ENCODE measurements around the gene PGLYRP4.
A peak's percentile ranks its signal among the peaks of the same experiment; 100 is the strongest.

Gene PGLYRP4

GRCh38 chr1:153313288-153313687, 35.4 kb downstream of the PGLYRP4 start:
- Mint-ChIP-seq H3K36me3 (no peaks in the 10 kb centered on the region), H3K27me3 (peaks cover 12% of the 10 kb centered on the region), H3K4me1 (no peaks in the 10 kb centered on the region), H3K9me3 (peaks cover 2% of the 10 kb centered on the region), H3K27ac (no peak overlapping the region), H3K4me3 (no peak overlapping the region)
- ATAC-seq (ENCODE audit: low read depth) (no peak), DNase-seq (ENCODE audit: low spot score in 2 of 2) (no peak)

- H3K36me3 Mint-ChIP-seq: no peaks in the 10 kb centered on the region
- H3K27me3 Mint-ChIP-seq: peaks cover 14% of the 10 kb centered on the region
- H3K9me3 Mint-ChIP-seq: no peaks in the 10 kb centered on the region
- no peaks in the 10 kb centered on the region for H3K4me1 Mint-ChIP-seq
- H3K4me3 Mint-ChIP-seq: no peak within 1 kb of the TSS
- H3K27ac Mint-ChIP-seq: no peak within 1 kb of the TSS
- no peak for DNase-seq (ENCODE audit: low spot score in 2 of 2)
- ATAC-seq (ENCODE audit: low read depth): no peak
Observed at GRCh38 chr1:153312570-153313186, 36.0 kb downstream of the PGLYRP4 start, which contains the start of gene PGLYRP3. PGLYRP3 (minus strand) TSS chr1:153312952; CDS start chr1:153310665, 2,287 bp downstream.

GRCh38 chr1:153310526-153310925, 38.1 kb downstream of the PGLYRP4 start:
- H3K4me3 Mint-ChIP-seq: no peak overlapping the region
- ATAC-seq (ENCODE audit: low read depth) (no peak), DNase-seq (ENCODE audit: low spot score in 2 of 2) (no peak)
- H3K4me1 Mint-ChIP-seq: no peaks in the 10 kb centered on the region
- H3K9me3 Mint-ChIP-seq: no peaks in the 10 kb centered on the region
- no peak overlapping the region for H3K27ac Mint-ChIP-seq
- no peaks in the 10 kb centered on the region for H3K36me3 Mint-ChIP-seq
- peaks cover 19% of the 10 kb centered on the region for H3K27me3 Mint-ChIP-seq

GRCh38 chr1:153309441-153309840, 39.2 kb downstream of the PGLYRP4 start:
- Mint-ChIP-seq H3K36me3 (no peaks in the 10 kb centered on the region), H3K4me1 (no peaks in the 10 kb centered on the region), H3K27ac (no peak overlapping the region), H3K4me3 (no peak overlapping the region), H3K9me3 (no peaks in the 10 kb centered on the region), H3K27me3 (peaks cover 22% of the 10 kb centered on the region)
- no peak for DNase-seq (ENCODE audit: low spot score in 2 of 2)
- ATAC-seq (ENCODE audit: low read depth): no peak

GRCh38 chr1:153308540-153308939, 40.1 kb downstream of the PGLYRP4 start:
- Mint-ChIP-seq H3K27ac (no peak overlapping the region), H3K4me3 (no peak overlapping the region), H3K36me3 (no peaks in the 10 kb centered on the region), H3K4me1 (no peaks in the 10 kb centered on the region), H3K9me3 (no peaks in the 10 kb centered on the region), H3K27me3 (peaks cover 23% of the 10 kb centered on the region)
- ATAC-seq (ENCODE audit: low read depth) (no peak), DNase-seq (ENCODE audit: low spot score in 2 of 2) (no peak)

- H3K36me3 Mint-ChIP-seq: no peaks in the 10 kb centered on the region
- H3K4me1 Mint-ChIP-seq: no peaks in the 10 kb centered on the region
- ATAC-seq (ENCODE audit: low read depth) (no peak), DNase-seq (ENCODE audit: low spot score in 2 of 2) (no peak)
- H3K4me3 Mint-ChIP-seq: no peak overlapping the region
- no peak overlapping the region for H3K27ac Mint-ChIP-seq
- H3K27me3 Mint-ChIP-seq: peaks cover 18% of the 10 kb centered on the region
- no peaks in the 10 kb centered on the region for H3K9me3 Mint-ChIP-seq
Observed at GRCh38 chr1:153307221-153307600, 41.4 kb downstream of the PGLYRP4 start.

GRCh38 chr1:153306303-153307220, 42.1 kb downstream of the PGLYRP4 start:
- peaks cover 18% of the 10 kb centered on the region for H3K27me3 Mint-ChIP-seq
- no peaks in the 10 kb centered on the region for H3K4me1 Mint-ChIP-seq
- H3K27ac Mint-ChIP-seq: no peak overlapping the region
- no peak overlapping the region for H3K4me3 Mint-ChIP-seq
- ATAC-seq (ENCODE audit: low read depth) (no peak), DNase-seq (ENCODE audit: low spot score in 2 of 2) (no peak)
- no peaks in the 10 kb centered on the region for H3K36me3 Mint-ChIP-seq
- no peaks in the 10 kb centered on the region for H3K9me3 Mint-ChIP-seq

GRCh38 chr1:153305682-153306081, 43.0 kb downstream of the PGLYRP4 start:
- Mint-ChIP-seq H3K27ac (no peak overlapping the region), H3K9me3 (no peaks in the 10 kb centered on the region), H3K4me1 (no peaks in the 10 kb centered on the region), H3K27me3 (peaks cover 18% of the 10 kb centered on the region), H3K36me3 (no peaks in the 10 kb centered on the region), H3K4me3 (no peak overlapping the region)
- ATAC-seq (ENCODE audit: low read depth): no peak
- no peak for DNase-seq (ENCODE audit: low spot score in 2 of 2)

- peaks cover 8% of the 10 kb centered on the region for H3K27me3 Mint-ChIP-seq
- H3K4me1 Mint-ChIP-seq: peaks cover 3% of the 10 kb centered on the region
- DNase-seq (ENCODE audit: low spot score in 2 of 2) (no peak), ATAC-seq (ENCODE audit: low read depth) (no peak)
- H3K27ac Mint-ChIP-seq: no peak overlapping the region
- H3K36me3 Mint-ChIP-seq: peaks cover under 1% of the 10 kb centered on the region
- no peaks in the 10 kb centered on the region for H3K9me3 Mint-ChIP-seq
- H3K4me3 Mint-ChIP-seq: no peak overlapping the region
Observed at GRCh38 chr1:153302308-153302707, 46.3 kb downstream of the PGLYRP4 start.

- Mint-ChIP-seq H3K4me3 (peak overlapping the region; percentile 32), H3K4me1 (peaks cover 36% of the 10 kb centered on the region), H3K27ac (no peak overlapping the region), H3K36me3 (peaks cover 2% of the 10 kb centered on the region), H3K27me3 (peaks cover 8% of the 10 kb centered on the region), H3K9me3 (no peaks in the 10 kb centered on the region)
- DNase-seq (ENCODE audit: low spot score in 2 of 2): no peak
- ATAC-seq (ENCODE audit: low read depth): peak; percentile 54
Observed at GRCh38 chr1:153293851-153294250, 54.8 kb downstream of the PGLYRP4 start.

- Mint-ChIP-seq H3K9me3 (no peaks in the 10 kb centered on the region), H3K4me1 (peaks cover 36% of the 10 kb centered on the region), H3K27me3 (peaks cover 9% of the 10 kb centered on the region), H3K4me3 (peak overlapping the region; percentile 27), H3K27ac (no peak overlapping the region), H3K36me3 (peaks cover 2% of the 10 kb centered on the region)
- DNase-seq (ENCODE audit: low spot score in 2 of 2) (no peak), ATAC-seq (ENCODE audit: low read depth) (no peak)
Observed at GRCh38 chr1:153293480-153293775, 55.2 kb downstream of the PGLYRP4 start.

- DNase-seq (ENCODE audit: low spot score in 2 of 2) (no peak), ATAC-seq (ENCODE audit: low read depth) (no peak)
- Mint-ChIP-seq H3K4me1 (peaks cover 36% of the 10 kb centered on the region), H3K4me3 (no peak overlapping the region), H3K27me3 (peaks cover 12% of the 10 kb centered on the region), H3K9me3 (no peaks in the 10 kb centered on the region), H3K27ac (no peak overlapping the region), H3K36me3 (peaks cover 2% of the 10 kb centered on the region)
Observed at GRCh38 chr1:153292740-153293479, 55.7 kb downstream of the PGLYRP4 start.

GRCh38 chr1:153292185-153292584, 56.5 kb downstream of the PGLYRP4 start:
- H3K4me1 Mint-ChIP-seq: peaks cover 32% of the 10 kb centered on the region
- H3K36me3 Mint-ChIP-seq: peaks cover under 1% of the 10 kb centered on the region
- no peak overlapping the region for H3K4me3 Mint-ChIP-seq
- no peak for DNase-seq (ENCODE audit: low spot score in 2 of 2)
- H3K27me3 Mint-ChIP-seq: peaks cover 12% of the 10 kb centered on the region
- no peaks in the 10 kb centered on the region for H3K9me3 Mint-ChIP-seq
- no peak overlapping the region for H3K27ac Mint-ChIP-seq
- ATAC-seq (ENCODE audit: low read depth): no peak

GRCh38 chr1:153291514-153291913, 57.1 kb downstream of the PGLYRP4 start:
- Mint-ChIP-seq H3K4me3 (no peak overlapping the region), H3K27me3 (peaks cover 12% of the 10 kb centered on the region), H3K36me3 (no peaks in the 10 kb centered on the region), H3K4me1 (peaks cover 31% of the 10 kb centered on the region), H3K27ac (no peak overlapping the region), H3K9me3 (no peaks in the 10 kb centered on the region)
- DNase-seq (ENCODE audit: low spot score in 2 of 2): no peak
- no peak for ATAC-seq (ENCODE audit: low read depth)
